ENCODE results near the gene SORBS2.
A peak's percentile ranks its signal among the peaks of the same experiment; 100 is the strongest.
"Not testable (repeated sequence)": the region's sequence is repeated elsewhere in the genome, so short reads cannot be mapped to it uniquely, and the experiment has no call there.

Gene SORBS2

DNA sequence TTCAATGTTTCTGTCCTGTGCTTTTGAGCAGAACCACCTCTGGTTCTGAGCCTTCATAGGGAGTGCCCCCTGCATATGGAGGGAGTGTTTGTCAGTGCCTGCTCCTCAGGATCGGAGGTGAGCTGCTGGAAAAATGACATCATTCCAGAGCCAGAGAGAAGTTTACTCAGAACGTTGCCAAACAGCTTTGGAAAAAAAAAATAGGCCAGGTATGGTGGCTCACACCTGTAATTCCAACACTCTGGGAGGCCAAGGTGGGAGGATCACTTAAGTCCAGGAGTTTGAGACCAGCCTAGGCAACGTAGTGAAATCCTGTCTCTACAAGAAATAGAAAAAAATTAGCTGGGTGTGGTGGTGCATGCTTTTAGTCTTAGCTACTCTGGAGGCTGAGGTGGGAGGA, 249.5 kb downstream of the SORBS2 start:
- H3K4me3 ChIP-seq (ENCODE audit: control insufficient read depth, low read depth, low read length) = no peak overlapping the region
- no peak for TF ChIP-seq CTCF (conservative IDR thresholded peaks at IDR 0.05; ENCODE audit: control insufficient read depth, insufficient read depth, low read depth, low read length)
- DNase-seq (ENCODE audit: low read depth) = no peak

GRCh38 chr4:185560316-185560715, 251.7 kb downstream of the SORBS2 start:
- no peak overlapping the region for H3K4me3 ChIP-seq (ENCODE audit: control insufficient read depth, low read depth, low read length)
- TF ChIP-seq CTCF (conservative IDR thresholded peaks at IDR 0.05; ENCODE audit: control insufficient read depth, insufficient read depth, low read depth, low read length) = no peak
- no peak for DNase-seq (ENCODE audit: low read depth)

DNA sequence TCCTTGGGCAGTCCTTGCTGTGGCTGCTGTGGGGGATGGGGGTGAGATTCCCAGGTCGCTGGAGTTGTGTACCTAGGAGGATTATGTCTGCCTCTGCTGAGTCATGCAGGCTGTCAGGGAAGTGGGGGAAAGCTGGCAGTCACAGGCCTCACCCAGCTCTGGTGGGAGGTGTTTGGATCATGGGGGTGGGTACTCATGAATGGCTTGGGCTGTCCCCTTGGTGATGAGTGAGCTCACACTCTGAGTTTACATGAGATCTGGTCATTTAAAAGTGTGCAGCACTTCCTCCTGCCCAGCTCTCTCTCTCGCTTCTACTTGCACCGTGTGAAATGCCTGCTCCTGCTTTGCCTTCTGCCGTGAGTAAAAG, 252.1 kb downstream of the SORBS2 start:
- DNase-seq (ENCODE audit: low read depth) = peak; percentile 59
- H3K4me3 ChIP-seq (ENCODE audit: control insufficient read depth, low read depth, low read length) = no peak overlapping the region
- TF ChIP-seq CTCF (conservative IDR thresholded peaks at IDR 0.05; ENCODE audit: control insufficient read depth, insufficient read depth, low read depth, low read length) = no peak

- not testable (repeated sequence) for H3K4me3 ChIP-seq (ENCODE audit: control insufficient read depth, low read depth, low read length); DNase-seq (ENCODE audit: low read depth)
Measured at GRCh38 chr4:185559251-185559914, 252.6 kb downstream of the SORBS2 start.

GRCh38 chr4:185554365-185555126, 257.4 kb downstream of the SORBS2 start:
- no peak overlapping the region for H3K4me3 ChIP-seq (ENCODE audit: control insufficient read depth, low read depth, low read length)
- no peak for DNase-seq (ENCODE audit: low read depth)
- TF ChIP-seq CTCF (conservative IDR thresholded peaks at IDR 0.05; ENCODE audit: control insufficient read depth, insufficient read depth, low read depth, low read length) = no peak

GRCh38 chr4:185552254-185552653, 259.7 kb downstream of the SORBS2 start:
- TF ChIP-seq CTCF (conservative IDR thresholded peaks at IDR 0.05; ENCODE audit: control insufficient read depth, insufficient read depth, low read depth, low read length) = no peak
- no peak overlapping the region for H3K4me3 ChIP-seq (ENCODE audit: control insufficient read depth, low read depth, low read length)
- DNase-seq (ENCODE audit: low read depth) = no peak

GRCh38 chr4:185550933-185551332, 261.1 kb downstream of the SORBS2 start:
- DNase-seq (ENCODE audit: low read depth) = no peak
- H3K4me3 ChIP-seq (ENCODE audit: control insufficient read depth, low read depth, low read length) = no peak overlapping the region
- TF ChIP-seq CTCF (conservative IDR thresholded peaks at IDR 0.05; ENCODE audit: control insufficient read depth, insufficient read depth, low read depth, low read length) = no peak

Data from fibroblast of mammary gland (primary cell).